GM11168 (cell line): Measurements from ENCODE around the gene KCNB1.

Source experiments
- in situ Hi-C: fragments of 300-500 bp; cut with MboI; formaldehyde crosslinking; loops from one replicate; pipeline ENCODE4 v1.12.0; 2022; ENCODE audit warnings: low sequenced_read_pairs; ENCODE audit not compliant: unreplicated experiment

KCNB1 gene

DNA sequence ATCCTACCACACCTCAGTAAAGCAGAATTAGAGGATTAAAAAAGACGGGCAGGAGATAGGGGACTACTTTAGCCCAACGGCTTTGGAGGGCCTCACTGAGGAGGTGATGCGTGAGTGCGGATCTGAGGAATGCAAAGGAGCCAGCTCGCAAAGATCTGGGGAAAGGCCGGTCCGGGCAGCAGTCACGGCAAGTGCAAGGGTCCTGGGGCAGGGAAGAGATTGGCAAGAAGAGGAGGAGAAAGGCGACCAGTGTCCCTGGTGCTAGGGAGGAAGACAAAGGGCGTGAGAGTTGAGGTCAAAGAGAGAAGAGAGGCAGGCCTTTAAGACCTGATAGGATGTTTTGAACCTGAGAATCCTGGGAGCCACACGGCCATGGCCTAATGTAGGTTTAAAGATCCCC lies 86.8 kb downstream of the KCNB1 start:
- in situ Hi-C loops, result no loop called here

DNA sequence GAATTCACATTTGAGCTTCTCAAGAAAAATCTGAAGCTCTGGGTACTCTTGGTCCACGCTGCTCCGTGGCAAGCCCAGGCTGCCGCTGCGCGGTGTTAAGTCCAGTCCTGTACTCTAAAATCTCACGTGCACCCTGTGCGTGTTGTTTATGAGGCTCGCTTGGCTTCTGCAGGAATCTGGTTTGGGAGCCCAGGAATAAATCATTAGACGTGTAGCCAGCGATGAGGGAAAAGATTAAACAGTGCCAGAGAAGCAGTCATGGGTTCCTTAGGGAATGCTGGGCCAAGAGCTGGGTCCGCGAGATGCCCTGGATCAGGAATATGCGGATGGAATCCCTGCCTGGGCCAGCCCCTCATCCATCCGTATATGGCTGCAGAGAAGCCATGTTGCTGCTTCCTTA lies 87.3 kb downstream of the KCNB1 start:
- in situ Hi-C loops, result no loop called here

DNA sequence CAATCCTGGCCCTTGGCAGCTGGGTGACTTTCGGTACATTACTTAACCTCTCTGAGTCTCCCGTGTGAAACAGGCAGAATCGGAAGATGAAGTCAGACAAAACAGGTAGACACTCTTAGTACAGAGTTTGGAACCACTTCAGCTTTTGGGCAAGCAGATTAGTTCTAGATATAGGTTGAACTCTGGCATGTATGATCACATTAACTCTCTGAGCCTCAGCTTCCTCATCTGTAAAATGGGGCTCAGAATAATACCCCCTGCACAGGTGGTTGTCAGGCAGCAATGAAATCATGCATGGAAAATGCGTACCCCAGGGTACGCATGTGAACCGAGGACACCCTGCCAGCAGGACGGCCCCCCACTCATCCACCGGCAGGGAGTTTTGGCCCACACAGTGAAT lies 87.7 kb downstream of the KCNB1 start:
- in situ Hi-C loops, result no loop called here

DNA sequence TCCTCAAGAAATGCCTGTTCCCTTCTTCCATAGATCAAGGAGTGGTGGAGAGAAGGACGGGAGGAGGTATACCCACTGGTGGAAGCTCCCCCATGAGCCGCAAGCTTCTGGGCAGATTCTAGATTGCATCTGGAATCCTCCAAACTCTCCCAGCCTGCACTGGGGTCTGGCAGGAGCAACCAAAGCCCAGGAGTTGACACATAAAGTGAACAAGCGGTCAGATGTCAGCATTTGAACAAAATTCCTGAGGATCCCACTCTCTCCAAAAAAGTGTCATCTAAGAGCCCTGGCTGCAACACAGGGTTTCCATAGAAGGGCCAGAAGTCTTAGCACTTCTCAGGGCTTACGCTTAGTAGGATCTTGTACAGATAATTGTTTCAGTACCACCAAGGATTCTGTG lies 88.2 kb downstream of the KCNB1 start:
- in situ Hi-C loops, result no loop called here

DNA sequence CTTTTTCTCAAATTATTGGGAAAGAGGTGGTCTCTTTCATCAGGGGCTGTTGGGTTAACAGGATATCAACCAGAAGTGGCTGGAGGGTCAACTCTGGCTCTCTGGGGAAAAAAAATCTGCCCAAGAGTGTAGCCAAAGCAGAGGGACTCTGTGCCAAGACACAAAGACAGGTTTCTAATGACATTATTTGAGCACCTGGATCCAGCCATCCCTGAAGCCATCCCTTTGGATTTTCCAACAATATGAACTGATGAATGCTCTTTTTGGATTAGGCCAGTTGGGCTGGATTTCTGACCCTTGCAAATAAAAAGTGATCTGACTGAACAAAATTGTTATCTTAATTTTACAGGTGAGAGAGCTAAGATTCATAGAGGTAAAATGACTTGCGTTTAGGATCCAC lies 88.7 kb downstream of the KCNB1 start:
- in situ Hi-C loops, result no loop called here

DNA sequence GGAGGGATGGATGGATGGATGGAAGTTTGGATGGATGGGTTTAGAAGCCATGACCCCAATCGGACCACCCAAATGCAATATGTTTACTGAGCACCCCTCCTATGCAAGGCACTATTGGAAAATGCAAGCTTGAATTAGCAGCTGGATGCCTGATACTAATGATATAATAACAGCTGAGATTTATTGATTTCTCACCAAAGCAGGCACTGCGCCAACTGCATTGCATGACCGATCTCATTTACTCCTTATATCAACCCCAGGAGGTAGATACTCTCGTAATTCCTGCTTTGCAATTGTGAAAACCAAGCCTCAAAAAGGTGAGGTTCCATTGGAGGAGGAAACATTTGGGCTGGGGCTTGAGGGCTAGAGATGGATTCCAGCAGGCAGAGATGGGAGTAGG lies 89.7 kb downstream of the KCNB1 start:
- in situ Hi-C loops, result no loop called here

DNA sequence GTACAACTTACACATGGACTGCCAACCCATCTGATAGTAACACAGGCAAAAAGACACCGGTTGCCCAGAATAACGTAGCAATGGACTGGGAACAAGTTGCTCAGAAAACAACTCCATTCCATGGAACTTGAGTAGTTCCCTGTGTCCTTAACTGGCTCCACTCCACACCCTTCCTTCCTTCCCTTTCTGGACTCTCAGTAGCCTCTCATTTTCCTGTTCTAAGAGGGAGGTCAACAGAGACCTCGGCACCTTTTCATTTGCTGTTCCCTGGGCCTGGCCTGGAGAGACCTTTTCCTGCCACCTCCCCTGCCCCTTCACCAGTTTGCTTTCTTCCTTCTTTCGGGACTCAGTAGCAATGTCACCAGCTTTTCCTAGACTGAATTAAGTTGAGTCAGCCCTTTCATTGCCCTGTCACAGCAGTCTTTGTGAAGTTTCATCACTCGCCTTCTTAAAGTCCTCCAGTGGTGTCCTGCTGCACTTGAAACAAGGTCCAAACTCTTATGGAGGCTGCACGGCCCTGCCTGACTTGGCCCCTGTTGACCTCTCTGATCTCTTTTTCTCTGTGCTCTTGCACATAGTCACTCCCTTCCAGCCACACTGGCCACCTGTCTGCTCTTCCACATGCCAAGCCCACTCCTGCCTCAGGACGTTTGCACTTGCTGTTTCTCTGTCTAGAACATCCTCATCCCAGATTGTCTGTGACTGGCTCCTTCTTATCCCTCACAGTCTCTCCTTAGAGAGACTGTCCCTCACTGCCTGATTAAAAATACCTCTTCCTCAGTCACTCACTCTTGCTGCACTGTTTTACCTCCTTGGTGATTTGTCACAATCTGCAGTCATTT lies 90.8 kb downstream of the KCNB1 start:
- in situ Hi-C loops, result no loop called here

DNA sequence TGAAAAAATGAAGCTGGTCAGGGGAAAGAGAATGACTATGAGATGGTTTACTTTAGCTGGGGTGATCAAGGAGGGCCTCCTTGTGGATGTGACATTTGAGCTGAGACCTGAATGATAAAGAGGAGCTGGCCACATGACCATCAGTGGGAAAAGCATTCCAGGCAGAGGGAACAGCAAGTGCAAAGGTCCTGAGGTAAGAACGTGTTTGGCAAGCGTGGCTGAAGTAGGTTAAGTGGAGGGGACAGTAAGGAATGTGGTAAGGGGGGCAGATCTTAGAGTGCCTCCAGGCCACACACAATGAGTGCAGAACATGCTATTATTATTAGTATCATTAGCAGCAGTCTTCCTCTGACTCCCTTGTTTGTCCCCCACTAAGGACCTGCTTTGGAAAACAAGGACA lies 92.6 kb downstream of the KCNB1 start:
- in situ Hi-C loops, result no loop called here

DNA sequence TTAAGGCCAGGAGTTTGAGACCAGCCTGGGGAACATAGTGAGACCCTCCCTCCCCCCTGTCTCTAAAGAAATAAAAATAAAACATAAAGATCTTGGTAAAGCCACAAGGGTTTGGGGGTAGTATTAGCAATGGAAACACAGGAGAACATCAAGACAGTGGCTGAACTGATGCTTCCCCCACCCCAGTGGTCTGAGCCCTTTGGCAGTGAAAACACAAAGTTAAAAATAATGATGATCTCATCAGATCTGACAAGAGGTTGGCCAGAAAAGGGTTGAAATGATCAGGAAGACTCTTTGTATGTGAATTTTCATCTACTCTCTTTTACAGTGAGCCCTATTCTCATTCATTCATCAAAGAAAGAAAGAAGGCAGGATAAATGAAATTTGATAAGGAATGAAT lies 93.7 kb downstream of the KCNB1 start:
- in situ Hi-C loops, result no loop called here

DNA sequence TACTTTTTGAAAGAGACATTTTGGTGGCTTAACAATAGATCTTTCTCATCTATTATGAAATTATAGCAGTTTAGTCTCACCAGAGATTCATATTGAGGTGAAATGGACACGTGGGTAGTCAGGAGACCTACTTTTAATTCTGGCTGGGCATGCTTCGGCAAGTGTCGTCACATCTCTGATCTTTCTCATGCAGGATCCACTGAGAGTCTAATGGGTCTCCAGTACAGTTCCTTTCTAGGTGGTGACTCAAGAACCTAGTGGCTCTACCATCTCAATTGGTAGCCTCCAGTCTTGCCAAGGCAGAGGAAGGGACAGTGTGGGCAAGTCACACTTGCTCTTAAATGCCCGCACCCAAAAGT lies 94.9 kb downstream of the KCNB1 start:
- in situ Hi-C loops, result no loop called here

DNA sequence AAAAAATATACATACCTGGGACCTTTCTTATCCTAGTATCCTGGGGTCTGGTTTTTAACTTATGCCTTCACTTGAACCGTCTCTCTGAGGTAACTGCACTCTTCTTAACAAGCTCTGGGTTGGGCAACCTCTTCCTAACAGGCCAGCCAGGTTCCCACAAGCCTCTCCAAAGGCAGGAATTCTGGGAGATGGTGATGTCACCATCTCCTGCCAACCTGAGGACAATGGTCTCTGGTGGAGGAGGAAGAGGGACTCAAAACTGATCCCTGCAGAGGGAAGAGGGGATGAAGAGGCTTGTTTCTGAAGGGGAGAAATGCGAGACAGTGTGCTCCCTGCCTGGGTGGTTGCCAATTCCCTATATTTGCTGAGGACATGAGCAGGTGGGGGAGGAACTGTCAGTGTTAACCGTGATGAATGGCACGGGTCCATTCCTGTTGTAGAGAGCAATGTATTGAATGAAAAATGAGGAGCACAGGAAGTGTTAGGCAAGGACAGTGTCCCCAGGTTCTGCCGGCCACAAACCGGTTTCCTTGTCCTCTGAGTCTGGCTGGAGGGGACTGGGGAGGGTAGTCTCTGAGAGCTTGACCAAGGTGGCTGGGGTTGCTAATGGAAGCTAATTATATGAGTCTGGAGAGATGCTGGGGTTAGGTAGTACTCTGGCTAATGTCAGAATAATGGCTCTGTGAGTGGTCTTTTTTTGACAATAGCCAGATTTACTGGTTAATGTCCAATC lies 95.5 kb downstream of the KCNB1 start:
- in situ Hi-C loops, result no loop called here

DNA sequence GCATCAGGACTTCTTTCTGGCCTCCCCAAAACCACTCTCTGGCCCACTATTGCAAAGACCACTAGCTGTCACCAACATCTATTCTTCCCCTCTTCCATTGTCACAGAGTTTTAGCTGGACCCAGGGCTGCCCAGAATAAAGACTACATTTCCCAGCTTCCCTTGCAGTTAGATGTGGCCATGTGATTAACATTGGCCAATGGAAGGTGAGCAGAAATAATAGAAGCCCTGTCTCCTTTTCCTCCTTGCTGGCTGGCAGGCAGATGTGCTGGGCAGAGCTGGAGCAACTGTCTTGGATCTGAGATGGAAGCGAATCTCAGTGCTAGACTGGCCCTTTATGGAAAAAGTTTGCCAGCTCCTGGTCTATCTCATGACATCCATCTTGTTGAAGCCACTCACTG lies 97.0 kb downstream of the KCNB1 start:
- in situ Hi-C loops, result no loop called here

DNA sequence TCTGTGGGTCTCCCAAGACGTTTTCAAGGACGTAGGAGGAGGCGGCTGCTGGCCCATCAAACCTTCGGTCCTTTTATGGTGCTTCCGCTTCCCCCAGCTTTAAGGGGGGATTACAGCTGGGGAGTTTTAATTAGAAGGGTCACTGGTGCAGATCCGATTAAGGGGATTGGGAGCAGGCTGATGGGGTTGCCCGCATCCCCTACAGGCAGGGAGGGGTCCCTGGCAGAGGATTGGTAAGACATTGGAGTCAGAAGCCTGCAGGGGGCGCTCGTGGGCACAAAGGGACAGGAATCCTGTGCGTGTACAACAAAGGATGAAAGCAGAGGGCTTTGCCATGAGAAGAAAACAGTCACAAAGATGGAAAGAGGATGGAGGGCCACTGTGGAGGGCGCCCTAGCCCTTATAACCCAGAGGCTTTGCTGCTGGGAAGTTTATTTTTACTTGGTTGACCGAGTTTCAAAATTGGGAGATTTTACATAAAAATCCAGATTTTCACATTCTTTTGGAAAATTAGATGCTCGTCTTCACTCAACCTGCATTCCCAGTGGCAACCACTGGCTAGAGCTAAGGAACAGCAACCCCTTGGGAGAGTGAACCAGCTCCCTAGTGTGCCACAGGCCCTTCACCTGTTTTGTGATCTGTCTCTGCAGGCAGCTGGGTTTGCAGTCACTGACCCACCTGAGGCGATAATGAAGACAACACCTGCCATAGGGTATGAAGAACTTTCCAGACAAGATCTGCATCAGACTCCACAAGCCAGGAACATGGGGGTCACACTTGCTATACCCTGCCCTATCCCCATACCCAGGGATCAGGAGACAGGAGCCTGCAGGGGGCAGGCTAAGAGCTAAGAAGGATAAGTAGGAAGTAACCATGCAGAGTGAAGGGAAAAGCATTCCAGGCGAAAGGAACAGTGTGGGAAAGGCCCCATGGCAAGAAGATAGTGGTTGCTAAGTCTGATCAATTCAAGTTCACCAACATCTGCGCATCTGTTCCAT lies 97.7 kb downstream of the KCNB1 start:
- in situ Hi-C loops, result no loop called here

DNA sequence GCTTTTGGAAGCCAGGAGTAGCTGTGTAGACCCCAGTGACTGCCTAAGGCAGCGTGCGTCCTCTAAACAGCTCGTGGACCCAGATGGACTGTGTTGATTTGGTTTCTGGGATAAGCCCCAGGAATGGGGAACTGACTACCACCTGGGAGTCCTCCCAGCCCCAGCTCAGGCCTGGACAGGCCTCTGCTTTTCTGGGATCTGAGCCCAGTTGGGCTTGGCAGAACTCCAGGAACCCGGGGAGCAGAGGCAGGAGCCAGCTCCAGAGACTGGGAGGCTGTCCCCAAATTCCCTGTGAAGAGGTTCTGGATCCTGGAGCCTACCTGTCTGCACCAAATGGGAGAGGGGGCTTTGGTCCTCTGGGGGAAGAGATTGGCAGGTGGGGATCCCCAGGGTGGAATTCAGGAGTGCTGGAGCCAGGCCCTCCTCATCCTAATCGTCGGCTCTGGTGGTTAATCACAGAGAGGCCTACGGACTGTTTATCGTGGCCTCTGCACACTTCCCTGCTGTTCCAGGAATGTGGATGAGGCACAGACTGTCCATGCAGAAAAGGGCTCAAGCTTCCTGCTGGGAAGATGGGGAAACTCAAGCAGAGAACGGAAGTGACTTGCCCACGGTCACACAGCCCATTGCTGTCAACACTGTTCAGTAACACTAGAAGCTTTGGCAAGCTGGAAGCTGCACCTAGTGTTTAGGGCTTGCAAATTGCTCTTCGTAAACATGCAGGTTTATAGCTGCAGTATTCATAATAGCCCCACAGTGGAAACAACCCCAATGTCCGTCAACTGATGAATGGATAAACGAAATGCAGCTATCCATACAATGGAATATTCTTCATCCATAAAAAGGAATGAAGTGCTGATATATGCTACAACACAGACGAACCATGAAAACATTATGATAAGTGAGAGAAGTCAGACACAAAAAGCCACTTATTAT lies 100.6 kb downstream of the KCNB1 start:
- in situ Hi-C loops, result no loop called here

DNA sequence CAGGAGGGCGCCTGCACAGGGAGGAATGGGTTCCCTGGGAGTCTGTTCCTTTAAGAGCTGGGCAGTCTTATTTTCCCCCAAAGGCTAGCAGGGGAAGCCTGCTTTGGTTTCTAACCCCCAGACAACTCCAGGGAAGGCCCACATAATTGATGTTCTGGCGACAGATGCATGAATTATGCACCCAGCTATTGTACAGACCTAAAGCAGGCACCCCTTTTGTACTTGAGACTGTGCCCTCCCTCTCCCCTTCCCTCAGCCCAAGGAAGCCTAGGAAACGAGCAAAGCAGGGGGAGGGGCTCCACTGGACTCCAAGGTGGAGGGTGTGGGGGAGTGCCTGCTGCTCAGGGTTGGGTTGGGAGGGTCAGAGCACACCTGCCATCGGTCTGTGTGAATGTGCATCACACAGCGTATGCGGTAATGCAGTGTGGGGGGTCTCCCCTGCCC lies 102.1 kb downstream of the KCNB1 start:
- in situ Hi-C loops, result no loop called here

DNA sequence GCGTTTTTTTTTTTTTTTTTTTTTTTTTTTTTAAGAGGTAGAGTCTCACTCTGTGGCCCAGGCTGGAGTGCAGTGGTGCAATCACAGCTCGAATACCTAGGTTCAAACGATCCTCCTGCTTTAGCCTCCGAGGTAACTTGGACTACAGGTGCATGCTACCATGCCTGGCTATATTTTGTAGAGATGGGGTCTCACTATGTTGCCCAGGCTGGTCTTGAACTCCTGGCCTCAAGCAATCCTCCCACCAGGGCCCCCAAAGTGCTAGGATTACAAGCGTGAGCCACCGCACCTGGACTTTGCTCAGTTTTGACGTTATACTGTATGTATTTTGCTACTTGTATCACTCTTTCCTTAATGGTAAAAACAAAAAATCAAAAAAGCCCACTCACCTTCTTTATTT lies 103.1 kb downstream of the KCNB1 start:
- in situ Hi-C loops, result no loop called here

DNA sequence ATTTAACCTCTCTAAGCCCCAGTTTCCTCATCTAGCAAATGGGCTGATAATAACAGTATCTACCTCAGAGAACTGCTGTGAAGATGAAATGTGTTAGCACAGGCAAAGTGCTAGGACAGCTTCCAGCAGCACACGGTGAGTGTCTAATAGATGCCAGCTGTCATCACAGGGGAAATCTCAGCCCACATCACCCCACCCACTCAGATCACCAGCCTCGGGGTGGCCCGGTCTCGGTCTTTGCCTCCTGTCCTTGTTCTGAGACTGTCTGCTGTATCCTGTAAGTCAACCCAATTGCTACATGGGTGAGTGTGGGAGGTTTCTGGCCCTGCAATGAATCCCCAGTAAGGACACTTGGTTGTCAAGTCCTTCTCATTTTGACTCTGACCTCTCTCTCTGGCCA lies 105.1 kb downstream of the KCNB1 start:
- in situ Hi-C loops, result no loop called here

DNA sequence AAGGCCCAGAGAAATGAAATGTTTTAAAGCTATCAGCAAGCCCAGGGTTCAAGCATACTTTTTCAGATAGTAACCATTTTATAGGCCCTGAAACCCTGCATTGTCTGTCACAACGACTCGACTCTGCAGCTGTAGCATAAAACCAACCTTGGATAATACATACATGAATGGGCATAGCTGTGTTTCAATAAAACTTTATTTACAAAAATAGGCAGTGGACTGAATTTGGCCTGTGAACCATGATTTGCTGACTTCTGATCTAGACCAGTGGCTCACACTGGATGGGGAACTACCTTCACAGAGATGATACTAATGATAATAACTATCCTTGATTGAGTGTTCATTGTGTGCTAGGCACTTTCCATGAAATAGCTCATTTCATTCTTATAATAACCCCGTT lies 107.3 kb downstream of the KCNB1 start:
- in situ Hi-C loops, result no loop called here

DNA sequence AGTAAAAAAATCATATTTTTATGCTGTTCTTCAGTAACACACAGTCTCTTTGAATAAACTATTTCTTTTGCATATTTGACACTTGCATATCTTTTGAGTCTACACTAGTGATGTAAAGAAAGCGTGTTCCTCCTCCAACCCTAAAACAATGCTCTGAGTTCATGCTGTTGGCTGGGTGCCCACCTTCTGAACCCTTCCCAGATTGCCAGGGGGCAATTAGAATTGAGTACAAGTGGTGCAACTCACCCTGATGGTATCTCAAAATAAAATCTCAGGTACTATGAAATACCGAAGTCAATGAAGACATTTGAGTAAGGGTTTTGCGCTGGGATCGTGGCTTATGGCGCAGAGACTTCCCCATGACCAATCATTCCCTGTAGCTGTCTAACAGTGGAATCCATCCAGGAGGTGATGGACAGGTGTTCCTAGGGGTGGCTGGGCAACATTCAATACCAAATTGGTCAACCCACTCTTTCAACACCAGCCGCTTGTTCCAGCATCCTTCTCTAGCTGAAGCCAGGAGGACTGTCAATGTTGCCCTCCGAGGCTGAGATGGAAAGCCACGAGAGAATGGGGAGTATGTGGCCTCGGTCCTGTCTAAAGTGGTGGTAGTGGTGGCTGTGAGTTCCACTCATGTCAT lies 110.3 kb downstream of the KCNB1 start:
- in situ Hi-C loops, result no loop called here
